NCI-H1417 treated with DMSO at 0.1 percent for 48 hours (cell line): ENCODE data around the gene EPB41.
"Not testable (repeated sequence)": the region's sequence is repeated elsewhere in the genome, so short reads cannot be mapped to it uniquely, and the experiment has no call there.

Experiments used
- DNase-seq: peaks from one replicate; lab custom pipeline; 2025; lab: John Stamatoyannopoulos, UW

EPB41 gene

DNA sequence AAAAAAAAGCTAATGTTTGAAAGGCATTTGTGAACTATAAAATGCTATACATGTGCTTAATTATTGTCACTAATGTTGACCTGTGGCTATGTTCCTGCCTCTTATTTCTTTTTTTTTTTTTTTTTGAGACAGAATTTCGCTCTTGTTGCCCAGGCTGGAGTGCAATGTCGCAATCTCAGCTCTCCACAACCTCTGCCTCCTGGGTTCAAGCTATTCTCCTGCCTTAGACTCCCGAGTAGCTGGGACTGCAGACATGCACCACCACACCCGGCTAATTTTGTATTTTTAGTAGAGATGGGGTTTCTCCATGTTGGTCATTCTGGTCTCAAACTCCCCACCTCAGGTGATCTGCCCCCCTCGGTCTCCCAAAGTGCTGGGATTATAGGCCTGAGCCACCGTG is 193.7 kb downstream of the EPB41 start:
- DNase-seq = not testable (repeated sequence)

DNA sequence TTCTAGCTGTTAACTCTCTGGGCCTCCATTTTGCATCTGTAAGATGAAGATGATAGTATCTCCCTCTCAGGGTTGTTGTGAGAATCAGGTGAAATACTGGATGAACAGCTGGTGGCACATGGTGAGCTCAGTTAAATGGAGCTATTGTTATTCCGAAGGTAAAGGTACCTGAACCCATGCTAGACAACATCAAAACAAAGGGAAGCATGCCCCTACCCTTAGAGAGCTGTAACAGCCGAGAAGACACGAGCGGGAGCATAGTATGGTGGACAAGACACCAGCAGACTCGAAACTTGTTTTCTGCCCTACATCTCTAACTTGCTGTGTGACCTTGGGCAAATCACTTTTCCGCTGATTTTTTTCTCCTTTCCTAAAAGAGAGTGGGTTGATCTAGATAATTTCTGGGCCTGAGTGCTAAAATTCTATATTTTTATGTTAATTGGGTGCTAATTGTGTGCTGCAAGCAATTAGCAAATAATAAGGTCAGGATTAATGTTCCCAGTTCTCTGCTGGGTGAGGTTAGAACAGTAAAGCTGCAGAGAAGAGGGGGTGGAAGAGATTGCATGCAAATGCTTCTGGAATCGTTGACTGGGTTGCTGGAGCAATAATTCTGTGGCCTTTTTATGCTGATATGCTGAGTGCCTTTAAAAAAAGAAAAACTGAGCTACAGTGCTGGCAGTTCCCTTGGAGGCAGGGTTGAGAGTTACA is 198.5 kb downstream of the EPB41 start:
- DNase-seq = no peak

DNA sequence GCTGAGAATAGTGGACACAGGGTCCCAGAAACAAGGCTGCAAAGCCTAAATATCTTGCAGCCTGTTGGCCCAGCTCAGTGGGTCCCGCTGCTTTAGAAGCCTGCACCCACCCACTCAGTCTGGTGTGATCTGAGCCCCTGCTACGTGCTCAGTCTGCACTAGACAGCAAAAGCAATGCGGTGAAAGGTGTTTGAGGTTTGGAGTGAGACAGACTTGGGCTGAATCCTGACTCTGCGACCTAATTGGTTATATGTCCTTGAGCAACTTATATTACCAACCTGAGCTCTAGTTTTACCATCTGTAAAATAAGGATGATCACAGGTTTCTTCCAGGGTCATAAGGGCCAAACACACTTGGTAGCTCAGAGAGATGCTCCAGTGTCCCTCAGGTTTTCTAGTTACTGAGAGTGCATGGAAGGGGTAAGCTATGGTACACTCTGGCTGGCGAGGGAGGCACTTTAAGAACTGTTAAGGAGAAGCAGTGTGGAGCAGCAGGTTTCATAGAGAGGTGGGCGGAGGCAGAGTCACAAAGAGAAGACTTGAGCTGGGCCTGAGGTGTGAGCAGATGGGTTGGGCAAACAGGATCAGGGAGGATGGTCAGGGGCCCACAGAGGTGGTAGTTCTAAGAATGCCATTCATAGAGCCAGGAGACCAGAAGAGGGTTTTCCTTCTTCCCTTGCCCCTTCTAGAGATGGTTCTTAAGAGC is 199.2 kb downstream of the EPB41 start:
- no peak for DNase-seq

DNA sequence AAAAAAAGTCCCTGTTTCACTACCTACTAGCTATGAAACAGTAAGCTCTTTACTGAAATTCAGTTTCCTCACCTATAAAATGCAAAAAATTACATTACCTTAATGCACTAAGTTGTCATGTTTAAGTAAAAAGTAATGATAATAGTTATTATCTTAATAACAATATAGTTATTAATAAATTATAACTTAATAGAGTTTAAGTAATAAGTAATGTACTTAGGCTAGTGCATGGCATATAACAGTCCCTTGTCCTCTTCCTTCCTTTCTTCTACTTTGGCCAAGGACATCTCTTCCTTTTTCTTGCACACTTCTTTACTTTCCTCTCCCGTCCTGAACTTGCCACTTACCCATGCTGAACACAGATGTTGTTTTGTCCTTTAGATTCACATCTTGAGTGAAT is 200.3 kb downstream of the EPB41 start:
- no peak for DNase-seq

DNA sequence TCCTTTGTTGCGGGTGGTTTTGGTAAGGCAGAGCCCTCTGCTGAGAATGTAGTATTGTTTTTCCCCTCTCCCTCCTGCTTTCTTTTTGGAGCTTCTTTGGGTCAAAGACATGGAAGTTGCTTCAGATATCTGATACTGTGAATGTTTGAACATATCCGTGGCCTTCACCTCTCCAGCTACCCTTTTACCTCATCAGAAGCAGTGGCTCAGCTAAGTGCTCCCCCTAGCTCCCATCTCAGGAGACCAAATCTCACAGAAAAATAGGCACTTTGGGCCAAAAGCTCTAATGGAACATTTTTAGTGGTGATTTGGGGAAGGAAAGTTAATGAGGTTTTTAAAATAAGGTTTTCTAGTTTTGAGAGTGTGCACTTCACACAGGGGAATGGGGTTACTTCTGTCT is 203.0 kb downstream of the EPB41 start:
- DNase-seq = no peak

DNA sequence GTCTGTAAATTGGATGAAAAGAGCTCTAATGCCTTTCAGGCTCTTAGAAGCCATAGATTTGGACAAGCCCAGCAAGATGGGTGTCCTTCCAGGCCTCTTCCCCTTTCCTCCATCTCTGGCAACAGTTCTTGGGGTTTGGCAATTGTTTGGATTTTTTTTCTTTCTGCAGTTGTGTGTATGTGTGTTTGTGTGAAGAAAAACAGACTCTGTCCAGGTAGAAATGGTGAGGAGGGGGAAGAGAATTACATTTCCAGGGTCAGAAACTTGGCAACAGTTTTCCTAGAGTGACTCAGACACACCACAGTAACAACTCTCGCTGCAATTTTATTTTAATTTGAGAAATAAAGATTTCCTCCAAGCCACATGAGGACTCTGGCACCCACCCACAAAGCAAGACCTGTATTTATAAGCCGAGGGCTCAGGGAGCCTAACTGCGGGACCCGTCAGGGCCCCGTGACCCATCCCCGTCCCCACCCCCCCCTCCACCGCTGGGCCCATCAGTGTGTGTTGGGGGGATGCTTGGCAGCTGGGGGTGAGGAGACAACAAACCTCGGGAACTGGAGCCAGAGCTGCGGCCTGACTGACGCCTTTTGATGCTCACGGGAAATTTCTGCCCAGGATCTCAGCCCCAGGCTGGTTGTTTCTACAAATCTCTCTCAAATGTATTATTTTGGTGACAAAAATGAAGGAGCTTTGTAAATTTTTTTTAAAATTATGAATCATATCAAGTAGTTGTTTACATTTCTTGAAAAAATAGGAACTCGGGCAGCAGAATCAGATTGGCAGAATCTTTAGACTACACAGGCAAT is 205.0 kb downstream of the EPB41 start:
- no peak for DNase-seq

DNA sequence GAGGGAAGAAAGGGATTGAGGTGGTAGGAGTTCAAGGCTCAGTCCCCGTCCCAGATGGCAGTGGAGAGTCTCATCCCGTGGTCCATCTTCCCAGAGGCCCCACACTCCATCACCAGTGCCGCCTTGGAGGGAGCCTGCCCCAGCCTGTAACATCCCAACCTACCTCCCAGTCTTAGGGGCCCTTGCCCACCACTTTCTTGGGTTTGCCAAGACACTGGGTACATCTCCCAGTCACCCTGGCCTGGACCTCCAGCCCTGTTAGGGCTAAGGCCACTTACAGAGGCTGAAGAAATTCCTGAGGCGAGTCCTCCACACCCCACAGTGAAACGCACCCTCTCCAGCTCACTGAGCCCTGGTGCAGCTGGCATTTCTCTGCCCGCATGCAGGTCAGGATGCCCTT is 206.0 kb downstream of the EPB41 start:
- no peak for DNase-seq

DNA sequence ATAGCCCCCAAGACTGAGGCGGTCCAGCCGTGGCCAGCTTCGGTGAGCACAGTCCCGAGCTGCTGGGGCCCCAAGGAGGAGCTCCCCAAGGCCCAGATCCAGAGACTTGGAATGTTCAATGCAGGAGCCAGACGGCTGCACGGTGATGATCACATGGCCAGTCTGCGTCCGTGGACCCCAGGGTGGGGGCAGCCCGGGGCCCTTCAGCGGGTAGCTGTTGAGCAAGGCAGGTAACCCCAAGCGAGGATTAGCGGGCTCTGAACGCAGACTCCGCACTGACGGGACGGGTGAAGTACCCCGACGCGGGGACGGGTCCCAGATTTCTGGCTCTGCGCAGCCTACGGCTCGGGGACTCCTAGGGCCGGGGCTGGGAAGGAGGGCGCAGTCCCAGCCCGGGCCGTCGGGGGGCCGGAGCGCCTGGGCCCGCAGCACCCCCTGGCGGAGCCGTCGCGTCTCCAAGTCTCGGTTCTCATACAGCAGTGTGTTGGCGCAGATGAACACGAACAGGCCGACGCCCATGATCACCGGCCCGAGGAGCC is 206.6 kb downstream of the EPB41 start:
- DNase-seq = no peak

DNA sequence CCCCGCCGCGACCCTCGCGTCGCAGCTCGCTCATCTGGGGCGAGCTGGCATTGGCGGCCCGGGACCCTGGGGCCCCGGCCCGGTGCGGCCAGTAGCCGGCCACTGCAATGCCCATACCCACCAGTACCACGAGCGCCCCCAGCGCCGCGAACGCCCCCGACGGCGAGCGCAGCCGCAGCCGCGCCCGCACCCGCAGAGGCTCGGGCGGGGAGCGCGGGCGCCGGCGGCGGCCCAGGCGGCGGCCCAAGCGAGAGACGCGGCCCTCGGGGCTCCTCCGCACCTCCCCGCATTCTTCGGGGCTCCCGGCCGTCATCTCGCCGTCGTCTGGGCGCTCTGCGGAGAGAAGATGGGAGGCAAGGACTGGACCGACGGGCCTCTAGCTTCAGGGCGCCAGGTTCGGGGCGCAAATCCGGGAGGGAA is 207.2 kb downstream of the EPB41 start:
- no peak for DNase-seq

DNA sequence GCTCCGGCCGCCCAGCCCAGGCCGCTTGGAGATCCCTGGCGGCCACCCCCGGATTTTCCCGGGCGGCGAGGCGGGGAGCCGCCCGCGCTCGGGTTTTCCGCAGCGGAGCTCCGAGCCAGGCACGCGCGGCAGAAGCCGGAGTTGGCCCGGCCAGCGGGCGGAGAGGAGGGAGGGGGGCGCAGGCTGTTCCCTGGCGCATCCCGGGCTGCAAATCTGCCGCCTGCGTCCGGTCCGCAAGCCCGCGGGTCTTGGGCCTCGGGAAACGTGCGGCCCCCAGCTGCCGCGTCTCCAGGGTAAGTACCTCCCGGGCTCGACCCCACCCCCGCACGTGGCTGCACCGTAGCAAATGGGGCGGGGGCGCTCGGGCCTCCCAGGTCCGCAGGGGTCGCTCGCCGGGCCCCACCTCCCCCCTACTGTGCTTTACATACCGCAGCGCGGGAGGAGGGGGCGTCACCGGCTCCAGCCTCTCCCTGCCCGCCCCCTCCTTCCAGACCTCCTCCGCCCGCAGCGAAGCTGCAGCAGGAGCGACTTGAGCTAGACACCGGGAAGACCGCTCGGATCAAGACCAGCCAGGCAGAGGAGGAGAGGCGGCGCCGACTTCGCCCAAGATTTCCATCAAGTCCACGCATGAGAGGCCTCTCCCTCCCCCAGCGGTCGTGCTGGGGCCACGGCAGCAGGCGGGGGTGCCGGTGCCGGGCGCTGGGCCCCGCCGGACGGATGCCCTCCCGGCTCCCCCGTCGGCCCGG is 207.7 kb downstream of the EPB41 start:
- DNase-seq = no peak

DNA sequence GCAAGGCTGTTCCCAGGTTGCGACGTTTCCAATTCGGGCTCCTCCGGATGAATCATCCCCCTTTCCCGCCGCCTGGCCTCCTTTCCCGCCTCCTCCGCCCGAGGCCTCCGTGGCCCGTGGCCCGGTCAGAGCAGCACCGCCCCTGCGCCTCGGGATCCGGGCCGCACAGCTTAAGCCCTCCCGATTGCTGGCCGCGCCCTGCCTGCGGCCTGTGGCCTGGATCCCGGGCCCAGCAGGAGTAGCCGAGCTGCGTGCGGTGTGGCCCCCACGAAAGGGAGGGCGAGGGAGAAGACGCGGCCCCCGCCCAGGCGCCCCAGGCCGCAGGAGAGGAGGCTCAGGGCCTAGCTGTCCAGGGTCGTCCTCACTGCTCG is 208.3 kb downstream of the EPB41 start:
- no peak for DNase-seq

DNA sequence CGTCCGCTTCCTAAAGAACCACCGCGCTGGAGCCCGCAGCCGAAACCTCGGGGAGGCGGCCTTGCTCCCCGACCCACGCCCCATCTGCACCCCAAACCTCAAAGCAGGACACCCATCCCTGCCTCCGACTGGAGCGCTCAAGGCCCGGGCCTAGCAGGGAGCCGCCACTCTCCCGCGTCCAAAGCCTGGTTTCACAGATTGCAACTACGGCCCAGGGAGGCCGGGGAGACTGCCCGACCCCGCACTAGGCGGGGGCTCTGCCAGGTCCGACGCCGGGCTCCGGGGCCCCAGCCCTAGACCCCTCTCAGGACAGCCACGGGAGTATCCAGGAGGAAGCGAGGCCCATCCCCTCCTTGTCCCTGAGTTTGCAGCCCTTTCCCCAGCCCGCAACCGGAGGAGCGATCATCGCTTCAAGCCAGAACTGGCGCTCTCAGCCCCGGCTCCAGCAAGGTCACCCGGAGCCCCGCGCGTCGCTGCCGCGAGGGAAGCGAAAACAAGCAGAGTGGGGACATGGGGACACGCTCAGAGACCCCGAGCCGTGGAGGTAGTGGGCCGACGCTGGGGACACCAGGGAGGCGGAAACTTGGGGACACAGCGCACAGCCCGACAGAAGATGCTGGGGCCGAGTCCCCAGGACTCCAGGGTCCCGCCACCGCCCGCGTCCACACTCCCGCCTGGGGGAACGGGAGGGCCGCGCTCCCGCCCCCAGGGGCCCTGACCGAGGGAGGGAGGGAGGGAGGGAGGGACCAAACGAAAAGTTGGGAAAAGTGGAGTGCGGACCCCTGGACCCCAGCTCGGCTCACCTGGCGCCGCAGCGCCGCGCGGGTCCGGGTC is 208.9 kb downstream of the EPB41 start:
- no peak for DNase-seq

DNA sequence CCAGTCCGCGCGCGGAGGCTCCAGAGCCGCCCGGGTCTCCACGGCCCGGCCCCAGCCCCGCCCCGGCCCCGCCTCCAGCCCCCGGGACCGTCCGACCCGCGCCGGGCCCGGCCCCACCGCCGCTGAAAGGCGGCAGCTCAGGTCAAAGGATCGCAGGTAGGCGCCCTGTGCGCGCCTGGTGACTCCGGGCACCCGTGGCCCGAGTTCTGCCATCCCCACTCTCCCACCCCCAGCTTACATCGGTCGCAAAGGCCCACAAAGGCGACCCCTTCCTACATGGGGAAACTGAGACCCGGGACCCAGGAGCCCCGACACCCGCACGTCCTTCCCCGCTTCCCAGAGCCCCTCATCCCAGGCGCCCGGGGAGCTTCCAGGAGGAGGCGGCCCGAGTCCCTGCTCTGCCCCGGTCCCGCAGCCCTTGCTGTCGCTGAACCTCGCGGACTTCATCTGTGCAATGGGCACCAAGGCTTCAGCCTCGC is 209.6 kb downstream of the EPB41 start, which contains the start of gene TMEM200B:
Gene TMEM200B (minus strand): TSS at position 17 of the 479 bp plus-strand sequence. CDS start 2,075 bp downstream, outside the sequence.
- DNase-seq = no peak

DNA sequence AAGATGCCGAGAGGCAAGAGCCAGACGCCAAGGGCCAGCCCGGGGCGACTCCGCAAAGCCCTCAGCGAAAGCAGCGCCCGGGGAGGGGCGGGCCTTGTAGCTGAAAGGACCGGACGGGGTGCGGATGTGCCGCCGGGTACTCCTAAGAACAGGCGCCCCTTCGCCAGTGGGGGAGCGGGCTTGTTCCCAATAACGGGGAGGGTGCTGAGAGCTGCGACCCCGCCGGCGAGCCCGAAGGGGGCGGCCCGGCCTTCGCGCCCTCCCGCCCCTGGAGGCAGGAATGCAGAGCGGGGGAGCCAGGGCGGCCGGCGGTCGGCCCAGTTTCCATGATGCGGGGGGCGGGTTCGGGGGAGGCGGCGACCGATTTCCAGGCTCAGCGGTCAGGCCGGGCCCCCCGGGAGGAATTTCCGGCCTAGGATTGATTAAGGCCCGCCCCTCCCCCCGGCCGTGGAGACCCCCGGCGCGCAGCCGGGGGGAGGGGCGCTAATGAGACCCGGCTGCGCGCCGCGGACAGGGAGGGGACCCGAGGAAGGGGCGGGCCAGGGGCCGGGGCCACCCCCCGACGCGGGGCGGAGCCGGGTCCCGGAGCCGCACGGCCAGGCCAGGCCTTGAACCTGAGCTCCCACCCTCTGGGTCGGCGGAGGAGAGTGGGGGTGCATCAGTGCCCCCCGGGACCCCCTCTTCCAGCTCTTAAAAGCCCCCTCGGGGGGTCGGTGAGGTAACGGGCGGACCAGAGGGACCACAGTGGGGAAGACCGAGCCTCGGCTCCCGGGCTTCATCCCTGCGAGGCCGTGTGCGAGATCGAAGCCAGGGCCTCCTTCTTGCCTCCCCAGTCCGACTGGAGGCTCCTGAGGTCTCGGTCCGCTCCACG is 210.2 kb downstream of the EPB41 start:
- DNase-seq = no peak

DNA sequence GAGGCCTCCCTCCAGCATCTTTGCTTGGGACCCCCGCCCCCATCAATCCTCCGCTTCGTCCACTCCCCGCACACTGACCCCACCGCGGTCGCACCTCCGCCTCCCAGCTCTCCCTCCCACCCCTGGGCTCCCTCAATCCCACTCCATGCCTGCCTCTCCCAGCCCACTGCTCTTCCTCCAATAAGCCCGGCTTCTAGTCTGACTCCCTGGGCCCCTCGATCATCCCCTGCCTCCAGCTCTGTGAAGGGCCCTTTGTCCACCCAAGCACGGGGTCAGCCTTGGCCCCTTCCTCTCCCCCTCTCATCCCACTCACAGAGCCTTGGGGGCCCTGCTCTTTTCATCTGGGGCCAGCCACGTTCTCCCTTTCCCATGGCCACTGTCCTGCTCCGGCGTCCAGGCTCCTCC is 210.9 kb downstream of the EPB41 start:
- no peak for DNase-seq

DNA sequence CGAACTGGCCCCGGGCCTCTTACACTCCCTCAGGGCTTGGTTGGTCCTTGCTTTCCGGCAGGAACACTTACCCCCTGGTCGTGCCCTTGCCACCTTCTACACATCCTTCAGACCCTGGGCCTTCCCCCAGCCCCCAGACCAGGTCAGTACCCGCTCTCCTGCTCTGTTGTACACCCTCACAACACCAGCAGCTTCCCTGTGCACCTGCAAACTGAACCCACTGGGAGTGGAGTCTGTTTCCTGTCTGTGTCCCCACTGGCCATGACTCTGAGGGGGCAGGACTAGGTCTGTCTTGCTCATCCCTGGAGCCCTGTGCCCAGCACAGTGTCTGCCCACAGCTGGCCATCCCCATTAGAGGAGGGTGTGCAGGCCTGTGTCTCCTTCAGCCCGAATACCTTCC is 211.4 kb downstream of the EPB41 start:
- no peak for DNase-seq

DNA sequence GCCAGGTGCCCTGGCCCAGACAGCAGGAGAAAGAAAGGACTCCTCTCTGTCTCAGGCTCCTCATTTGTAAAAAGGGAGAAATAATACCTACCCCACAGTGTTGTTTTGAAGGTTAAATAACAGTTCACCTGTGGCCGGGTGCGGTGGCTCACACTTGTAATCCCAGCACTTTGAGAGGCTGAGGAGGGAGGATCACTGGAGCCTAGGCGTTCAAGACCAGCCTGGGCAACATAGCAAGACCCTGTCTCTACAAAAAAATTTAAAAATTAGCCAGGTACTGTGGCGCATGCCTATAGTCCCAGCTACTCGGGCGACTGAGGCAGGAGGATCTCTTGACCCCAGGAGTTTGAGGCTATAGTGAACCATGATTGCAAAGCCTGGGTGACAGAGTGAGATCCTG is 211.8 kb downstream of the EPB41 start:
- DNase-seq = no peak

DNA sequence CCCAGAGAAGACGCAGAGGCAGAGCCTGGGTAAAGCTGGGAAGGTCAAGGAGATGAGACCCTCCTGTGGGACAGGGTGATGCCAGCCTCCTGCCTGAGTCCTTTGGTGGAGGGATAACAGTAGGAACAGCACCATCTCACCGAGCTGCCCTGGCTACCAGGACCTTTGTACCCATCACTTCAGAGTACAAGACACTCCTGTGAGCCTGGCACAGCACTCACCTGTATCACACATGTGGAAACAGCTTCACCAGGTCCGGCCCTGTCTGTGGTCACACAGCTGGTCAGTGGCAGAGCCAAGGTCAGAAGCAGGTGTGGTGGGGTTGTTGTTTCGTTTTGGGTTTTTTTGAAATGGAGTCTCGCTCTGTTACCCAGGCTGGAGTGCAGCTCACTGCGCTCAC is 214.4 kb downstream of the EPB41 start:
- no peak for DNase-seq

DNA sequence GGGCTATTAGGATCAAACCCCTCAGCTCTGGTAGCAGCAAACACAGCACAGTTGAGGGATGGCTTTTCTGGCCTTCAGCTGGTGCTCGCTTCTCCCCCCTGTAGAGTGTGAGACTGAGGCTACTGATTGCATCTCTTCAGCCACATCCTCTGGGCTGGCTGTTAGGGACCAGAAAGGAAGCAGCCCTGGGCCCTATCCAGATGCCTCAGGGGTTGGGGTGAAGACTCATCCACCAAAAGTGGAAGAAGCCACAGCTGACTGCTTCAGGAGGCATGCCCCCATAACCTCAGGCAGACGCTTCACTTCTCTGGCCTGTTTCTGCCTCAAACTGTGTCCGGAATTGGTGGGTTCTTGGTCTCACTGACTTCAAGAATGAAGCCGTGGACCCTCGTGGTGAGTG is 215.5 kb downstream of the EPB41 start:
- no peak for DNase-seq

DNA sequence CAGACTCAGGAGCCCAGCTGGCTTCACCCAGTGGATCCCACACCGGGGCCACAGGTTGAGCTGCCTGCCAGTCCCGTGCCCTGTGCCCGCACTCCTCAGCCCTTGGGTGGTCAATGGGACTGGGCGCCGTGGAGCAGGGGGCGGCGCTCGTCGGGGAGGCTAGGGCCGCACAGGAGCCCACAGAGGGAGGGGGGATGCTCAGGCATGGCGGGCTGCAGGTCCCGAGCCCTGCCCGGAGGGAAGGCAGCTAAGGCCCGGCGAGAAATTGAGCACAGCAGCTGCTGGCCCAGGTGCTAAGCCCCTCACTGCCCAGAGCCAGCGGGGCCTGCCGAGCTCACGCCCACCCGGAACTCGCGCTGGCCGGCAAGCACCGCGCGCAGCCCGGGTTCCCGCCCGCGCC is 216.7 kb downstream of the EPB41 start:
- not testable (repeated sequence) for DNase-seq
